SU-DHL-6 (cell line): ENCODE data around the gene MYLK4.

Source experiments
- H2AFZ ChIP-seq: fragments of 200-600 bp; sonication (generic); 2 replicates; pipeline ENCODE4 v1.6.1; 2014; ENCODE audit warnings: low read depth, mild to moderate bottlenecking, moderate library complexity, mixed read lengths, antibody characterized with exemption, low read length; ENCODE audit not compliant: severe bottlenecking
- H3F3A ChIP-seq: fragments of 200-600 bp; shearing (Covaris generic); 2 replicates; pipeline ENCODE4 v1.6.0; 2016; ENCODE audit warnings: antibody characterized with exemption, mild to moderate bottlenecking; ENCODE audit not compliant: insufficient read depth
- H3K27ac ChIP-seq: fragments of 200-600 bp; sonication (generic); 2 replicates; pipeline ENCODE4 v1.5.1; 2016; ENCODE audit warnings: low read depth, mild to moderate bottlenecking, low read length, moderate library complexity, mixed read lengths
- H3K27me3 ChIP-seq: fragments of 200-600 bp; sonication (generic), shearing (Covaris generic); 2 replicates; pipeline ENCODE4 v1.6.0; 2014; ENCODE audit warnings: mild to moderate bottlenecking, low read length
- H3K36me3 ChIP-seq: fragments of 200-600 bp; sonication (generic); 2 replicates; pipeline ENCODE4 v1.6.1; 2014; ENCODE audit warnings: mild to moderate bottlenecking, low read length, mixed read lengths
- H3K4me2 ChIP-seq: fragments of 300-600, 200-600 bp; shearing (Covaris generic), sonication (generic); 2 replicates; pipeline ENCODE4 v1.6.0; 2014; ENCODE audit warnings: low read length, low read depth, mild to moderate bottlenecking; ENCODE audit not compliant: poor library complexity, severe bottlenecking
- H3K4me3 ChIP-seq: fragments of 200-600 bp; sonication (generic); 2 replicates; pipeline ENCODE4 v1.5.1; 2014; ENCODE audit warnings: antibody characterized with exemption, low read length, mild to moderate bottlenecking, mixed read lengths; ENCODE audit not compliant: insufficient read depth, poor library complexity, severe bottlenecking
- H3K79me2 ChIP-seq: fragments of 200-600 bp; sonication (generic); 2 replicates; pipeline ENCODE4 v1.6.1; 2014; ENCODE audit warnings: mild to moderate bottlenecking, low read length, moderate library complexity; ENCODE audit not compliant: insufficient read depth
- H3K9ac ChIP-seq: fragments of 200-600 bp; sonication (generic); 2 replicates; pipeline ENCODE4 v1.7.0; 2014; ENCODE audit warnings: mild to moderate bottlenecking, low read length
- H3K9me2 ChIP-seq: fragments of 200-600 bp; sonication (generic); replicated peaks from 2 replicates; pipeline ENCODE4 v1.6.1; 2014; ENCODE audit warnings: low read length; ENCODE audit not compliant: insufficient read depth
- H3K9me3 ChIP-seq: fragments of 200-600 bp; sonication (generic); 2 replicates; pipeline ENCODE4 v1.6.1; 2014; ENCODE audit warnings: low read length, mixed read lengths; ENCODE audit not compliant: insufficient read depth
- H4K20me1 ChIP-seq: fragments of 200-600 bp; sonication (generic); 2 replicates; pipeline ENCODE4 v1.6.1; 2014; ENCODE audit warnings: low read depth, mild to moderate bottlenecking, antibody characterized with exemption, low read length, moderate library complexity, mixed read lengths
- EZH2phosphoT487 ChIP-seq: fragments of 200-600 bp; sonication (generic), shearing (Covaris generic); conservative IDR thresholded peaks from 2 replicates; pipeline ENCODE4 v1.6.1; 2018; ENCODE audit warnings: mild to moderate bottlenecking, antibody characterized with exemption, low read length, moderate library complexity, mixed read lengths
- TF ChIP-seq, protein P1 (sequence below): fragments of 200-600 bp; sonication (generic); IDR thresholded peaks from one replicate; pipeline ENCODE4 v1.5.1; 2017; ENCODE audit warnings: antibody characterized with exemption, mild to moderate bottlenecking, low read length, moderate library complexity; ENCODE audit not compliant: insufficient read depth, poor library complexity, severe bottlenecking

MYLK4 gene

DNA sequence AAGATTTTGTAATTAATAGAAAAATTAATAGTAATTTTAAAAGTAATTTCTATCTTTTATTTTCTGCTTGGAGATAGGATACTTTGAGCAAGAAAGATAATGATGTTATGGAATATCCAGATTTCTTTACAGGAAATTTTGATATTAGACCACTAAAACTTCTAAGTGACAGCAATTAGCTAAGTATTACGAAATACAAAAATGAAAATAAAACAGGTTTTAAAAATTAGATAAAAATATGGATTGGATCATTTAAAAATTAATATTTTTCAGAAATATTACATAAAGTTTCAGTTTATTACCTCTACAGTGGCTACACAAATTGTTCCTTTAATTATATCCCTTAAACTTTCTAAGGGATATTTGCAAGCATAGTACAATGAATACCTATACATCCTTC is 4.2 kb upstream of the MYLK4 start:
- Histone ChIP-seq H3K27ac (no peak overlapping the region), H4K20me1 (no peaks in the 10 kb centered on the region), H3K4me3 (no peak overlapping the region), H3K9me2 (no peaks in the 10 kb centered on the region), H2AFZ (no peak overlapping the region), H3K36me3 (no peaks in the 10 kb centered on the region), H3K9me3 (no peaks in the 10 kb centered on the region), H3F3A (no peaks in the 10 kb centered on the region), H3K79me2 (no peaks in the 10 kb centered on the region), H3K27me3 (no peaks in the 10 kb centered on the region), H3K9ac (no peak overlapping the region), H3K4me2 (no peak overlapping the region)
- TF ChIP-seq, protein P1, sequence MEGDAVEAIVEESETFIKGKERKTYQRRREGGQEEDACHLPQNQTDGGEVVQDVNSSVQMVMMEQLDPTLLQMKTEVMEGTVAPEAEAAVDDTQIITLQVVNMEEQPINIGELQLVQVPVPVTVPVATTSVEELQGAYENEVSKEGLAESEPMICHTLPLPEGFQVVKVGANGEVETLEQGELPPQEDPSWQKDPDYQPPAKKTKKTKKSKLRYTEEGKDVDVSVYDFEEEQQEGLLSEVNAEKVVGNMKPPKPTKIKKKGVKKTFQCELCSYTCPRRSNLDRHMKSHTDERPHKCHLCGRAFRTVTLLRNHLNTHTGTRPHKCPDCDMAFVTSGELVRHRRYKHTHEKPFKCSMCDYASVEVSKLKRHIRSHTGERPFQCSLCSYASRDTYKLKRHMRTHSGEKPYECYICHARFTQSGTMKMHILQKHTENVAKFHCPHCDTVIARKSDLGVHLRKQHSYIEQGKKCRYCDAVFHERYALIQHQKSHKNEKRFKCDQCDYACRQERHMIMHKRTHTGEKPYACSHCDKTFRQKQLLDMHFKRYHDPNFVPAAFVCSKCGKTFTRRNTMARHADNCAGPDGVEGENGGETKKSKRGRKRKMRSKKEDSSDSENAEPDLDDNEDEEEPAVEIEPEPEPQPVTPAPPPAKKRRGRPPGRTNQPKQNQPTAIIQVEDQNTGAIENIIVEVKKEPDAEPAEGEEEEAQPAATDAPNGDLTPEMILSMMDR = no peak
- no peak for TF ChIP-seq EZH2phosphoT487

DNA sequence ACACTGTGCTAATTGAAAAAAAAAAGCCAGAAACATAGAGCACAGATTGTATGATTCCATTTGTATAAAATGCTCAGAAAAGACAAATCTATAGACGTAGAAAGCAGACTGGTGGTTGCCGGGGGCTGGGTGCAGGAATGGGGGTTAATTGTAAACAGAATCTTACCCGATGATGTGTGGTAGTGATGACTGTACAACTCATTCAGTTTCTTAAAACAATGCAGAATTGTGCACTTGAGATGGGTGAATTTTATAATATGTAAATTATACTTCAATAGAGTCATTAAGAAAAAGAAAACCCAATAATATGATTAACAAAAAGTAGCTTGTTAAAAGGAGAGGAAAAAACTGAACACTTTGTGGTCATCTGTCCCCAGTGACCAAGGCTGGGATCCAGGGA is 3.7 kb upstream of the MYLK4 start:
- Histone ChIP-seq H3F3A (no peaks in the 10 kb centered on the region), H2AFZ (no peak overlapping the region), H3K27ac (no peak overlapping the region), H3K4me2 (no peak overlapping the region), H3K9me2 (no peaks in the 10 kb centered on the region), H3K79me2 (no peaks in the 10 kb centered on the region), H3K36me3 (no peaks in the 10 kb centered on the region), H3K4me3 (no peak overlapping the region), H4K20me1 (no peaks in the 10 kb centered on the region), H3K27me3 (no peaks in the 10 kb centered on the region), H3K9me3 (no peaks in the 10 kb centered on the region), H3K9ac (no peak overlapping the region)
- TF ChIP-seq EZH2phosphoT487 = no peak
- TF ChIP-seq, protein P1 = no peak

DNA sequence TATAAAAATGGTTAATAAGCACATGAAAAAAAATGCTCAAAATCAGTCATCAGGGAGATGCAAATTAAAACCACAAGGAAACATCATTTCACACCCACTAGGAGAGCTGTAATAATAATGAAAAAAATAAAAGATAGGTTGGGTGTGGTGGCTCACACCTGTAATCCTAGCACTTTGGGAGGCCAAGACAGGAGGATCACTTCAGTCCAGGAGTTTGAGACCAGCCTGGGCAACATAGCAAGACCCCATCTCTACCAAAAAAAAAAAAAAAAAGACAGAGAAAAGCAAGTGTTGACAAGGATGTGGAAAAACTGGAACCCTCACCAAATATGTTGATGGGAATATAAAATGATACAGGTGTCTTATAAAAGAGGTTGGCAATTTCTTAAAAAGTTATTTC is 3.0 kb upstream of the MYLK4 start:
- TF ChIP-seq, protein P1 = no peak
- TF ChIP-seq EZH2phosphoT487 = no peak
- H3K27ac ChIP-seq = no peak overlapping the region
- no peaks in the 10 kb centered on the region for H3K36me3 ChIP-seq

DNA sequence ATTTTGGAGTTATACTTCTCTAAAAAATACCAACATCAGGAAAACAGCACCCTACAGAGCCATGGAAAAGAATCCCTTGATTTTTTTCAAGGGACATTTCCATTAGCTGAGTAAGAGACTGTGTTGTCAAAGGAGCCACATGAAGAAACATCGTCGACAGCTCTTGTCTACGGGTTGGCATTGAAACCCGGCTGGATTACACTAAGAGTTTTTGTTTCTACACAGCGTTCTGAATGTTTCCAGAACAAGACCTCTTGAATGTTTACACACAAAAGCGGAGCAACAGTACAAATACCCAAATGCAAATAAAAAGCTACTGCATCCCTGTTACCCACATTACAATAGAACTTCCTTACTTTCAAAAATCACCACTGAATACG is 2.4 kb upstream of the MYLK4 start:
- Histone ChIP-seq H3K27me3 (no peaks in the 10 kb centered on the region), H3K9me3 (no peaks in the 10 kb centered on the region), H3K79me2 (no peaks in the 10 kb centered on the region), H2AFZ (no peak overlapping the region), H3K9ac (no peak overlapping the region), H3K9me2 (no peaks in the 10 kb centered on the region), H3K36me3 (no peaks in the 10 kb centered on the region), H4K20me1 (no peaks in the 10 kb centered on the region), H3K27ac (no peak overlapping the region), H3F3A (no peaks in the 10 kb centered on the region), H3K4me2 (no peak overlapping the region), H3K4me3 (no peak overlapping the region)
- TF ChIP-seq, protein P1 = no peak
- no peak for TF ChIP-seq EZH2phosphoT487

More for the DNA sequence above, 3.0 kb upstream of the MYLK4 start:
- H3K4me3 ChIP-seq = no peak overlapping the region
- no peaks in the 10 kb centered on the region for H3K79me2 ChIP-seq
- no peaks in the 10 kb centered on the region for H3K27me3 ChIP-seq
- H3K9ac ChIP-seq = no peak overlapping the region
- no peak overlapping the region for H3K4me2 ChIP-seq
- no peaks in the 10 kb centered on the region for H3K9me2 ChIP-seq
- no peaks in the 10 kb centered on the region for H4K20me1 ChIP-seq
- no peak overlapping the region for H2AFZ ChIP-seq
- no peaks in the 10 kb centered on the region for H3K9me3 ChIP-seq
- no peaks in the 10 kb centered on the region for H3F3A ChIP-seq
